DOHH2 (cell line): ENCODE measurements around the gene ZNF565.

Experiments
- H3F3A ChIP-seq: fragments of 200-600 bp; sonication (generic), shearing (Covaris generic); 2 replicates; pipeline ENCODE4 v1.6.0; 2016; ENCODE audit warnings: antibody characterized with exemption, mild to moderate bottlenecking; ENCODE audit not compliant: control insufficient read depth, insufficient read depth
- H3K27ac ChIP-seq: fragments of 200-600 bp; sonication (generic); 2 replicates; pipeline ENCODE4 v1.5.1; 2014; ENCODE audit warnings: low read depth, mild to moderate bottlenecking, low read length, moderate library complexity
- H3K27me3 ChIP-seq: fragments of 200-600 bp; sonication (generic); 2 replicates; pipeline ENCODE4 v1.6.1; 2014; ENCODE audit warnings: mild to moderate bottlenecking, low read length, mixed read lengths; ENCODE audit not compliant: control insufficient read depth
- H3K36me3 ChIP-seq: fragments of 200-600 bp; sonication (generic); 2 replicates; pipeline ENCODE4 v1.6.1; 2014; ENCODE audit warnings: mild to moderate bottlenecking, low read length, moderate library complexity, mixed read lengths; ENCODE audit not compliant: control insufficient read depth
- H3K4me1 ChIP-seq: fragments of 200-600 bp; sonication (generic); 2 replicates; pipeline ENCODE4 v1.6.1; 2014; ENCODE audit warnings: mild to moderate bottlenecking, low read length, mixed read lengths; ENCODE audit not compliant: control insufficient read depth
- H3K4me2 ChIP-seq: fragments of 200-600 bp; sonication (generic); 2 replicates; pipeline ENCODE4 v1.6.0; 2014; ENCODE audit warnings: mild to moderate bottlenecking, low read length, moderate library complexity
- H3K4me3 ChIP-seq: fragments of 200-600 bp; sonication (generic); 2 replicates; pipeline ENCODE4 v1.5.1; 2014; ENCODE audit warnings: mild to moderate bottlenecking, low read length, mixed read lengths
- H3K79me2 ChIP-seq: fragments of 200-600 bp; sonication (generic); 2 replicates; pipeline ENCODE4 v1.6.1; 2014; ENCODE audit warnings: mild to moderate bottlenecking, low read length, mixed read lengths; ENCODE audit not compliant: control insufficient read depth
- H3K9me2 ChIP-seq: fragments of 200-600 bp; sonication (generic); replicated peaks from 2 replicates; pipeline ENCODE4 v1.6.1; 2014; ENCODE audit warnings: mild to moderate bottlenecking, low read length, mixed read lengths; ENCODE audit not compliant: control insufficient read depth
- H3K9me3 ChIP-seq: fragments of 200-600 bp; sonication (generic); 2 replicates; pipeline ENCODE4 v1.6.1; 2014; ENCODE audit warnings: antibody characterized with exemption, low read length, mixed read lengths; ENCODE audit not compliant: control insufficient read depth, insufficient read depth
- H4K20me1 ChIP-seq: fragments of 200-600 bp; sonication (generic); 2 replicates; pipeline ENCODE4 v1.6.0; 2014; ENCODE audit warnings: low read depth, mild to moderate bottlenecking, antibody characterized with exemption, low read length, moderate library complexity; ENCODE audit not compliant: control insufficient read depth, insufficient read depth
- CTCF ChIP-seq: fragments of 200-600 bp; sonication (generic); IDR thresholded peaks from one replicate; pipeline ENCODE4 v1.5.1; 2014; ENCODE audit warnings: antibody characterized with exemption, mild to moderate bottlenecking, low read depth, low read length; ENCODE audit not compliant: poor library complexity, severe bottlenecking
- EZH2phosphoT487 ChIP-seq: fragments of 200-600 bp; sonication (generic); IDR thresholded peaks from 2 replicates; pipeline ENCODE4 v1.6.1; 2017; ENCODE audit warnings: borderline replicate concordance, mild to moderate bottlenecking, antibody characterized with exemption, low read length, moderate library complexity, mixed read lengths

ZNF565 gene

GRCh38 chr19:36257520-36257876 lies 43.0 kb upstream of the ZNF565 start:
- H3K9me2 ChIP-seq = no peaks in the 10 kb centered on the region
- H3F3A ChIP-seq = no peaks in the 10 kb centered on the region
- no peak overlapping the region for H3K4me2 ChIP-seq
- no peak overlapping the region for H3K27ac ChIP-seq
- H3K9me3 ChIP-seq = peaks cover 3% of the 10 kb centered on the region; the same call in 1 of the 2 replicates
- H3K4me1 ChIP-seq = no peaks in the 10 kb centered on the region
- H3K4me3 ChIP-seq = no peak overlapping the region
- H3K36me3 ChIP-seq = no peaks in the 10 kb centered on the region
- TF ChIP-seq CTCF (no peak), EZH2phosphoT487 (no peak)
- H3K79me2 ChIP-seq = no peaks in the 10 kb centered on the region
- H4K20me1 ChIP-seq = no peaks in the 10 kb centered on the region
- no peaks in the 10 kb centered on the region for H3K27me3 ChIP-seq

GRCh38 chr19:36256853-36257519 lies 42.5 kb upstream of the ZNF565 start:
- Histone ChIP-seq H3K9me3 (peaks cover 3% of the 10 kb centered on the region; the same call in 1 of the 2 replicates), H3K27me3 (no peaks in the 10 kb centered on the region), H3K4me1 (no peaks in the 10 kb centered on the region), H4K20me1 (no peaks in the 10 kb centered on the region), H3K4me2 (no peak overlapping the region), H3F3A (no peaks in the 10 kb centered on the region), H3K79me2 (no peaks in the 10 kb centered on the region), H3K9me2 (no peaks in the 10 kb centered on the region), H3K4me3 (no peak overlapping the region), H3K27ac (no peak overlapping the region), H3K36me3 (no peaks in the 10 kb centered on the region)
- no peak for TF ChIP-seq EZH2phosphoT487
- no peak for TF ChIP-seq CTCF

- no peaks in the 10 kb centered on the region for H3K9me2 ChIP-seq
- no peaks in the 10 kb centered on the region for H3K36me3 ChIP-seq
- TF ChIP-seq EZH2phosphoT487 = no peak
- no peak for TF ChIP-seq CTCF
- no peak overlapping the region for H3K4me3 ChIP-seq
- no peaks in the 10 kb centered on the region for H3F3A ChIP-seq
- no peak overlapping the region for H3K27ac ChIP-seq
- H3K27me3 ChIP-seq = no peaks in the 10 kb centered on the region
- peaks cover 3% of the 10 kb centered on the region; the same call in 1 of the 2 replicates for H3K9me3 ChIP-seq
- H3K4me2 ChIP-seq = no peak overlapping the region
- no peaks in the 10 kb centered on the region for H3K4me1 ChIP-seq
- no peaks in the 10 kb centered on the region for H3K79me2 ChIP-seq
- H4K20me1 ChIP-seq = no peaks in the 10 kb centered on the region
Measured at GRCh38 chr19:36256064-36256463, 41.6 kb upstream of the ZNF565 start.
